ENCODE measurements around the gene PKP1.

PKP1 gene

GRCh38 chr1:201341377-201341776, 58.1 kb downstream of the PKP1 start:
- FAIRE-seq (no peak), DNase-seq (ENCODE audit: insufficient read length, low spot score) (no peak)
- TF ChIP-seq CTCF (IDR thresholded peaks at IDR 0.05; ENCODE audit: insufficient read depth, missing control alignments), result no peak

- DNase-seq (ENCODE audit: insufficient read length, low spot score), result no peak
- FAIRE-seq, result no peak
- no peak for TF ChIP-seq CTCF (IDR thresholded peaks at IDR 0.05; ENCODE audit: insufficient read depth, missing control alignments)
These were observed 61.1 kb downstream of the PKP1 start for GRCh38 chr1:201344206-201345080.

GRCh38 chr1:201345081-201345355, 61.7 kb downstream of the PKP1 start:
- DNase-seq (ENCODE audit: insufficient read length, low spot score), result no peak
- no peak for FAIRE-seq
- TF ChIP-seq CTCF (IDR thresholded peaks at IDR 0.05; ENCODE audit: insufficient read depth, missing control alignments), result no peak

GRCh38 chr1:201346337-201346939, 63.1 kb downstream of the PKP1 start:
- peak; percentile 59 for TF ChIP-seq CTCF (IDR thresholded peaks at IDR 0.05; ENCODE audit: insufficient read depth, missing control alignments)
- no peak for FAIRE-seq
- no peak for DNase-seq (ENCODE audit: insufficient read length, low spot score)

- FAIRE-seq (no peak), DNase-seq (ENCODE audit: insufficient read length, low spot score) (no peak)
- no peak for TF ChIP-seq CTCF (IDR thresholded peaks at IDR 0.05; ENCODE audit: insufficient read depth, missing control alignments)
These were observed 63.7 kb downstream of the PKP1 start for GRCh38 chr1:201346987-201347386.

GRCh38 chr1:201347498-201348210, 64.3 kb downstream of the PKP1 start:
- FAIRE-seq (no peak), DNase-seq (ENCODE audit: insufficient read length, low spot score) (no peak)
- no peak for TF ChIP-seq CTCF (IDR thresholded peaks at IDR 0.05; ENCODE audit: insufficient read depth, missing control alignments)

- peak; percentile 70 for DNase-seq (ENCODE audit: insufficient read length, low spot score)
- FAIRE-seq, result no peak
- peak; percentile 54 for TF ChIP-seq CTCF (IDR thresholded peaks at IDR 0.05; ENCODE audit: insufficient read depth, missing control alignments)
These were observed 64.9 kb downstream of the PKP1 start for GRCh38 chr1:201348211-201348566.

Data from D721Med (cell line).